K562 treated with DMSO at 1 percent for 48 hours (cell line): ENCODE measurements around the gene UPK3BL2. TPM values are rescaled to one million over a fixed set of nuclear protein-coding genes. Genes with fewer than 3 reads are reported as not detected.

ENCODE experiments used
- total RNA-seq: library from RNA; unstranded; fragments of 300-600 nt; gene quantifications from 2 replicates; pipeline ENCODE4 v1.2.3, GENCODE V29; 2022; ENCODE audit warnings: low replicate concordance; ENCODE audit errors: extremely low read depth

Gene UPK3BL2
- not detected in 2 replicates for total RNA-seq

GRCh38 chr7:102543596-102543995 lies at the start of gene UPK3BL2:
Gene UPK3BL2 (minus strand): TSS chr7:102543696. CDS start chr7:102543636, 60 bp downstream.

GRCh38 chr7:102572261-102573239 lies 29.1 kb upstream of the UPK3BL2 start, which contains the start of gene POLR2J3:
Gene POLR2J3 (minus strand): TSS chr7:102572583. CDS start chr7:102572521, 62 bp downstream.

GRCh38 chr7:102550808-102551422 lies 7.4 kb upstream of the UPK3BL2 start, which contains the start of gene SPDYE2:
Gene SPDYE2 (plus strand): TSS chr7:102551226. CDS start chr7:102553256, 2,030 bp downstream.

GRCh38 chr7:102517550-102518147 lies 25.8 kb downstream of the UPK3BL2 start, which contains the start of gene RASA4B:
Gene RASA4B (minus strand): TSS chr7:102517777. CDS start chr7:102517710, 67 bp downstream.

Other genes with a start within 250 kb of the UPK3BL2 start
- not detected in 2 replicates for gene SPDYE6, start 187.3 kb downstream of the UPK3BL2 start, total RNA-seq
- gene PRKRIP1, start 147.3 kb downstream of the UPK3BL2 start, total RNA-seq = not detected in 2 replicates
- gene ORAI2, start 110.1 kb downstream of the UPK3BL2 start, total RNA-seq = not detected in 2 replicates
- gene ALKBH4, start 78.8 kb downstream of the UPK3BL2 start, total RNA-seq = not detected in 2 replicates
- gene LRWD1, start 78.7 kb downstream of the UPK3BL2 start, total RNA-seq = not detected in 2 replicates
- gene POLR2J, start 64.8 kb downstream of the UPK3BL2 start, total RNA-seq = not detected in 2 replicates
- gene RASA4B, start 25.9 kb downstream of the UPK3BL2 start, total RNA-seq = not detected in 2 replicates
- not detected in 2 replicates for gene SPDYE2, start 7.5 kb upstream of the UPK3BL2 start, total RNA-seq
- not detected in 2 replicates for gene POLR2J3, start 28.9 kb upstream of the UPK3BL2 start, total RNA-seq
- gene RASA4, start 73.1 kb upstream of the UPK3BL2 start, total RNA-seq = not detected in 2 replicates
- not detected in 2 replicates for gene UPK3BL1, start 99.1 kb upstream of the UPK3BL2 start, total RNA-seq
- not detected in 2 replicates for gene SPDYE2B, start 106.6 kb upstream of the UPK3BL2 start, total RNA-seq
- gene POLR2J2, start 128.0 kb upstream of the UPK3BL2 start, total RNA-seq = not detected in 2 replicates
- not detected in 2 replicates for gene FAM185A, start 205.3 kb upstream of the UPK3BL2 start, total RNA-seq